DMS79 treated with DMSO at 0.1 percent for 48 hours (cell line): ENCODE data around the gene PROX2.
A peak's percentile ranks its signal among the peaks of the same experiment; 100 is the strongest.

ENCODE experiments used
- DNase-seq: peaks from one replicate; lab custom pipeline; 2025; lab: John Stamatoyannopoulos, UW

The PROX2 gene, protein sequence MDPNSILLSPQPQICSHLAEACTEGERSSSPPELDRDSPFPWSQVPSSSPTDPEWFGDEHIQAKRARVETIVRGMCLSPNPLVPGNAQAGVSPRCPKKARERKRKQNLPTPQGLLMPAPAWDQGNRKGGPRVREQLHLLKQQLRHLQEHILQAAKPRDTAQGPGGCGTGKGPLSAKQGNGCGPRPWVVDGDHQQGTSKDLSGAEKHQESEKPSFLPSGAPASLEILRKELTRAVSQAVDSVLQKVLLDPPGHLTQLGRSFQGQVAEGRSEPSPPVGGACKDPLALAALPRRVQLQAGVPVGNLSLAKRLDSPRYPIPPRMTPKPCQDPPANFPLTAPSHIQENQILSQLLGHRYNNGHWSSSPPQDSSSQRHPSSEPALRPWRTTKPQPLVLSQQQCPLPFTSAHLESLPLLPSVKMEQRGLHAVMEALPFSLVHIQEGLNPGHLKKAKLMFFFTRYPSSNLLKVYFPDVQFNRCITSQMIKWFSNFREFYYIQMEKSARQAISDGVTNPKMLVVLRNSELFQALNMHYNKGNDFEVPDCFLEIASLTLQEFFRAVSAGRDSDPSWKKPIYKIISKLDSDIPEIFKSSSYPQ

DNA sequence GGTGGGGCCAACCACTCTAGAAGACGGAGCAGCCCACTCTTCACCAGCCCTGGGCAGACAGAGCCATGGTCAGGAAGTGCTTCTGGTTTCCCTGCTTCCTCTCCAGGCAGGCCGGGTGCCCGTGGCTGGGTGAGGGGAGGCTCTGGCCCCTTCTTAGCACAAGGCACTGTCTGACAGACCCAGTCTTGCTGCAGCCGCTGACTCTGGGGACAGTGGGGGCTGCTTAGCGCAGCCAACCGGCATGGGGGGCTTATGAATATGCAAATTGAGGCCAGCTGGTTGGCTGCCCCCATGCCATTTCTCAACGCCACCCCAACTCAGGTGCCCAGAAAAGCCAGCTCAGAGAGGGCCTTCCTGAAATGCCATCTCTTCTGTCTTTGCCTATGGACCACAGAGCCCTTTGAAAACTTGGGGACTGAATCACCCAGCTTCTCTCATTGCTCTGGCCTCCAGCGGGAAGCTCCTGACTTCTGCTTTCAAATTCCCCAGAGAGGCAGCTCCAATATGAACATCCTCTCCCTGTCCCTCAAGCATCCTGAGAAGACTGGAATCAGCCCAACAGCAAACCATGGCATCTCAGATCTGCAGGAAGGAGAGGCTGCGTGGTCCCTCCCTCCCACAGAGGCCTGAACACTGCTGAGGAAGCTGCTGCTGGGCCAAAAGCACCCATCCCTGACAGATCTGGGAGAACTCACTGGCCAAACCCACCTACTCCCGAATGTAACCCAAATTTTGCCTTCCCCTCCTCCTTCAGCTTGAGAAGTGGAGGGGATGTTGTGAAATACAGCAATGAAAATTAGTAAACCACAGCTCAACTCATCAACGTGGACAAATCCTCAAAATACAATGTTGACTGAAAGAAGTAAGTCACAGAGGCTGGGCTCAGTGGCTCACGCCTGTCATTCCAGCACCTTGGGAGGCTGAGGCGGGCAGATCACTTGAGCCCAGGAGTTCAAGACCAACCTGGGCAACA lies at the start of gene PROX2:
Gene PROX2, minus strand, starts transcription at position 205 of the 973 bp plus-strand sequence. CDS start 12,311 bp downstream, outside the sequence.
- DNase-seq = no peak

GRCh38 chr14:74924061-74924460 lies 48.1 kb upstream of the PROX2 start:
- DNase-seq = no peak

DNA sequence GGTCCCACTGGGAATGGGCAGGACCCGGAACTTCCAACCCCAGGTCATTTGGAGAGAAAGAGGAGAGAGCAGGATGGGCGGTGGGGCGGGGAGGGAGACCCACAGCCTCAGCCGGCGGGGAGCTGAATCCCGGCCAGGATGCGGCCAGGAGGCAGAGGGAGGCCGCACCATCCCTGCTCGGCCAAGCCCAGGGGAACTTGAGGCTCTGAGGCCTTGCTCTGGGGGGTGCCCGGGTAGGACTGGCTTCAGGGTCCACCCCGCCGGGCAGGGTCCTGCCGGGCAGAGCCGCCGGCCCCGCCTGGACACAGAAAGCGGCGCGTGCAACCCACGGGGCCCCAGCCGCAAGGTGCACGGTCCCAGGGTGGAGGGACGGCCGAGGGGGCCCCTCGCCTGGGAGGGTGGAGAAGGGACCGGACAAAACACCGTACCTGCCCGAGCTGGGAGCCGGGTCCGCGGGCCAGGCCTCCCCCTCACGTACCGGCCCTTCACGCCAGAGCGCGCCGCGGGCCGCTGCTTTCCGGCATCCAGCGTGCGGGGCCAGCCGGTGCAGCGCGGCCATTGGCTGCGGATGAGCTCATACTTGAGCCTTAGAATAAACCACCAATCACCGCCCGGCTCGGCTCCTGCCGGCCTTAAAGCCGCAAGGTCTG lies 46.9 kb upstream of the PROX2 start, which contains the start of gene RPS6KL1:
Gene RPS6KL1, minus strand, starts transcription at position 509 of the 650 bp plus-strand sequence. CDS start 1,719 bp downstream, outside the sequence.
- peak; percentile 93 for DNase-seq

DNA sequence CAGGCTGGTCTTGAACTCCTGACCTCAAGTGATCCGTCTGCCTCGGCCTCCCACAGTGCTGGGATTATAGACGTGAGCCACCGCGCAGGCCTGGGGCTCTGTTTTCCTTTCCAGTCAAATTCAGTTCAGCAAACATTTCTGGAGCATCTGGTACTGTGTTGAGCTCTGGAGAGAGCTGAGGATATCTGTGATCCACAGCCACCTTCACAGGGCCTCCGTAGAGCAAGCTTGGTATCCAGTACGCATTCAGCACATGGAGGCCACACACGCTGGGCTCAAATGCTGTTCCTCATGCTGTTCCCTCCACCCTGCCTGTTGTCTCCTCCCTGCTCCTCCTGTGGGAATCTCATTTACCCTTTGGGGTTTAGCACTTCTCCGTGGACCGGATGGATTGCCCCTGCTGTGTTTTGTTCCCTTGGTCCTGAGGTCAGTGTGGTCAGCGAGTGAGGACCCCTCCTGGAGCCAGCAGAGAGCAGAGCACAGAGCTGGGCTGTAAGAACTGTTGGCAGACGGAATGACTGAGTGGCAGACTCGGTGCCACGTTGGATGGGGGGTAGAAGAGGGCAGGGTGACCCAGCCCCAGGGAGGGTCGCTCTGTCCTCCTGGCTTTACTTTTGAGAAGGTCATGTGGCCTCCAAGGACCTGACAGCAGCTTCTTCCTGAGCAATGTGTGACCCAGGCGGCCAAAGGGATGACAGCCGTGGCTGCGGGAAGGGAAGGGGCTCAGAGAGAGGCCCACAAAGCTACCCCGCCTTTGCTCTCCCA lies 46.2 kb upstream of the PROX2 start:
- DNase-seq = no peak

DNA sequence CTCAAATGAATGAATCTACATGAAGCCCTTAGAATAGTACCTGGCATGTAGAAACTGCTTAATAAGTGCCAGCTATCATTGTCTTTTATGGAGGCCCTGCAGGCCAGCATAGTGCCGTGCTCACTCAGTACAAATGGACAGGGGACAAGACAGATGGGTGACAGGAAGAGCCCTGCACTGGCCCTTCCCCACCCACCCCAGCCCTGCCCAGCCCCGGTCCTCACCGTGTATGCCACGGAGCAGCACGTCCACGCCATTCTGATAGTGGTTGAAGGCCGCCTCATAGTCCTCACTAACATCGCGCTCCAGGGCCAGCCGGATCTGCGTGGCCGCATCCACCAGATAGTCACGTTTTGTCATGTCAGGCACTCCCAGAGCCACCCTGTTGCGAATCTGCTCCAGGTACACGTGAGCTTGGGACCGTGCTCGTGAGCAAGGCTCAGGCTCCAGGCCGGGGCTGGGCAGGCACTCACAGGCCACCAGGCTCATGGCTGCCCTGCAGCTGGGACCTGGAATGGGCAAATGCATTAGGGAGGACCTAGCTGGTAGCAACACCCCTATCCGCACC lies 45.2 kb upstream of the PROX2 start:
- no peak for DNase-seq

GRCh38 chr14:74920281-74920680 lies 44.3 kb upstream of the PROX2 start:
- no peak for DNase-seq

GRCh38 chr14:74919421-74920165 lies 43.6 kb upstream of the PROX2 start:
- no peak for DNase-seq

DNA sequence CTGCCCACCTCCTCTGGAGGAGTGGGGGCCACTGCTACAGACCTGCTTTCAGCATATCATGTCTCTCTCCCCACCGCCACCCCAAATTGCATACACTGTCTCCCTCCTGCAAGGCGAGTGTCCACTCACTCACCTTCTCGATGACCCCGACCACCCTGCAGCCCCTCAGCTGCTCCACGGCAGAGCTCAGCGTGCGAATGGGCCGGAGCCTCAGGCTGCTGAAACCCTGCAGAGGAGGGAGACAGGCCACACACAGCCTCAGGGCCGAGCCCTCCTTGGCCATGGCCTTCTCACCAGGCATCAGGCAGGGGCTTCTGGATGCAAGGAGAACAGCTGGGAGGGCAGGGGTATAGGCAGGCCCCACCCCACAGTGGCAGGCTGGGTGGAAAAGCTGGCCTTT lies 42.4 kb upstream of the PROX2 start:
- DNase-seq = no peak

DNA sequence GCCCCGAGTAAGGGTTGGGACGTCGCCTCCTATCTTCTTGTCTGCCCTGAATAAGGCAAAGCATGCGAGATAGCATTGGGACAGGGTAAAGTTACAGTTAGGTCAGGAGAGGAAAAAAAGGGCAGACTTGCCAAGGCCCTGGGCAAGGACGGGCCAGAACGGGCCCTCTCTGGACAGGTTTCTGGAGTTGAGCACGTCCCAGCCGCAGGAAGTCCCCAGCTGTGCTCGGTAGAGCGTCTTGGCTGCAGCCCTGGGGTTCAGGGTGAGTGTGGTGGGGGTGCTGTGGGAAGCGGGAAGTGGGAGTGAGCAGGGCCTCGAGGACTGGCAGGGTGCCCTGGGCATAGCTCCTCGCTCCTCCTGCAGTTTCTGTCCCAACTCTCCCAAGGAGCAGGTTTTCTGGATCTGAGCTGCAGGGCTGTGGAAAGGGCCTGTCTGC lies 41.7 kb upstream of the PROX2 start:
- DNase-seq = no peak

DNA sequence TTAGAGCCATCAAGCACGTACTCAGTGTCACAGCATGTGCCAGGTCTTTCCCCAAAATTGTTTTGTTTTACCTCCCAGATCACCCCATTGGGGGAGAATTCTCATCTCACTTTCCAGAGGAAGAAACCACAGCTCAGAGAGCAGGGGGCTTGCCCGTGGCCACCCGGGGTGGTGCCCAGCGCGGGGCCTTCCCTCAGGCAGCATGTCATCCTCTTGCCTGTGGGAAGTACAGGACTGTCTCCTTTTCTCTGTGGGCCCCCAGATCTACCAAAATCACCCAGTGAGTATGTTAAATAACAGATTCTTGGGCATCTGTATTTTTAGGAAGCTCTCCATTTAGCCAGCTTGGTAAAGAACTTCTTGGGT lies 41.2 kb upstream of the PROX2 start:
- DNase-seq = no peak

DNA sequence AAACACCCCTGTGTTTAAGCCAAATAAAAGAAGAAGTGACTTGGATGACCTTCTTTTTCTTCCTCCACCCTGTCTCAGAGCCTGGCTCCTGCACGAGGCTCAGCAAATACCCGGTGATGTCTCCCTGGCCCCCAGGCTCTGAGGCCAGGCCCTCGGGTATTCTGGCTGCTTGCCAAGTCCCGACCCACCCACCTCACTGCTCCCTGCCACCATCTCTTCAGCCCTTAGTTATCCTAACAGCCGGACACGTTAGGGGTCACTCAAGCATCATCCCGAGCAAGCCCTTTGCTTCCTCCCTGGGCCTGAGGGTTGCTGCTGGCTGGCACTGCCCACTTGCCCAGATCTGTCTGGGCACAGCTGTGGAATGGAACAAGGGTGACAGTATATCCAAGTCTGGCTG lies 39.9 kb upstream of the PROX2 start:
- DNase-seq = no peak

DNA sequence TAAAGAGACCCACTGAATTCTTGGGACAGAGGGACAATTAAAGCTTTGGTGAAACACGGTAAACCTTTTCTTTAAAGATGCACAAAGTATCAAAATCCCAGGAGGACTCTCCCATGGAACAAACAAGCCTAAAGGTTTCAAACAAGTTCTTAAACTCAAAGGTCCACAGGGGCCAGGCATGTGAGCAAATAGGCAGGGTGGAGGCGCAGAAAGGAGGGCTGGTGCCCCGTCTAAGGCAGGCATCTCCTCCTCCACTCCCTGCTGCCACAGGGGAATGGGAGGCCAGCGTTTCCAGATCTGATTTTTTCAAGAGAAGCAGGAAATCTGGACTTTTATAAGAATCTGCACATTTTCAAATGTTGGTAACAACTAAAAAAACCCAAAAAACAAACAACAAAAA lies 39.5 kb upstream of the PROX2 start:
- DNase-seq = no peak

- DNase-seq = peak; percentile 17
Measured at GRCh38 chr14:74913986-74914573, 38.1 kb upstream of the PROX2 start.

- DNase-seq = no peak
Measured at GRCh38 chr14:74913393-74913910, 37.5 kb upstream of the PROX2 start.

- DNase-seq = no peak
Measured at GRCh38 chr14:74912801-74913200, 36.9 kb upstream of the PROX2 start.

GRCh38 chr14:74912111-74912510 lies 36.2 kb upstream of the PROX2 start:
- DNase-seq = no peak

DNA sequence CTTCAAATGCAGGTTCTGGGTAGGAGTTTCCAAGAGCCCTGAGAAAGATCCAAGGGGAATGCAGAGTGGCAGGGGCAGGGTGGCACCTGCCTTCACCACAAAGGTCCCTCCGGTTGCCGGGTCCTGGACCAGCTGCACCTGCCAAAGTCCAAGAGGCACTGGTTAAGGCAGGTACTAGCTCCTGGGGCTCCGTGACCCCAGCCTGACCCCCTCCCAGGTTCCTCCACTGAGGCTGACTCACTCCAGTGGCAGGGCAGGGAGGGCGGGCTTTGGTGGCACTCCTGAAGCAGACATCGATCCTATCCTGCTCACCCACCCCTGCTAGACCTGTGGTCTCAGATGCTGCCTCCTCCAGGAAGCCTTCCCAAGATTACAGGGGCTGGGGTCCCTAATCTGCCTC lies 35.8 kb upstream of the PROX2 start:
- no peak for DNase-seq

DNA sequence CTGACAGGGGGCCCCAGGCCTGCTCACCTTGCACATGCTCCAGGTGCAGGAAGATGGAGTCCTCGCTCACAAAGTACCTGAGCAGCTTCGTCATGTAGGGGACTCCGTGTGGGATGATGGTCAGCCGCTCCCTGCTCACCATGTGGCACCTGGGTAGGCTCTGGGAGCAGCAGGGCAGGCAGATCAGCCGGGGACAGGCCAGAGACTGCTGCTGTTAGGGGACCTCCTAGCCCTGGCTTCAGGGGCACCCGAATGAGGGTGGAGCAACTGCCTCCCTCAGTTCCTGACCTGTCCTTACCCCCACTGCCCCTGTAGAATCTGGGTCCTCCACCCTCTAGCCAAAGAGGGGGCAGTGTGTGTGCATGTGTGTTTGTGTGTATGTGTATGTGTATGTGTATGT lies 35.3 kb upstream of the PROX2 start:
- no peak for DNase-seq

DNA sequence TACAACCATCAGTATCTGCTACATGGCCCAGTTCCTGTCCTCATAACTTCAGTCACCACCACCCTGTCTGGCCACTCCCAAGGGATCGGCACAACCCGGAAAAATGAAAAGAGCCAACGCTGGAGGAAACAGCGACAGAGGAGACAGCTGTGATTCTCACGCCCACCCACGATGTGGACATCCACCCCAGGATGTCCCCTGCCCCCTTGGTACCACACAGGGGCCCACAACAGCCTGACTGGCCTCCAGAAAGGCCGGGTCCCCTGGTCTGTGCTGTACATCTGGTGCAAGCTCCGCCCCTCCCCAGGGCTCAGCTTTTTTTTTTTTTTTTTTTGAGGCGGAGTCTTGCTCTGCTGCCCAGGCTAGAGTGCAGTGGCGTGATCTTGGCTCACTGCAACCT lies 34.6 kb upstream of the PROX2 start:
- DNase-seq = no peak
